ENCODE measurements around the gene ZBTB20. TPM values are rescaled to one million over a fixed set of nuclear protein-coding genes. Genes with fewer than 3 reads are reported as not detected.

Gene ZBTB20
- total RNA-seq, 1 donor from 2014 or later: 62.0 TPM

- intact Hi-C loops (cut with micrococcal nuclease): no loop called here
These were observed 682.5 kb downstream of the ZBTB20 start for GRCh38 chr3:114464548-114464947.

GRCh38 chr3:114462750-114463149, 684.3 kb downstream of the ZBTB20 start:
- Histone ChIP-seq H3K36me3 (no peaks in the 10 kb centered on the region), H3K9me3 (replicated peaks) (no peaks in the 10 kb centered on the region), H3K4me1 (peaks cover 31% of the 10 kb centered on the region), H3K27ac (replicated peaks) (no peak overlapping the region), H3K4me3 (no peak overlapping the region), H3K27me3 (ENCODE audit: low read depth) (no peaks in the 10 kb centered on the region)
- no peak for DNase-seq
- TF ChIP-seq, protein P1, sequence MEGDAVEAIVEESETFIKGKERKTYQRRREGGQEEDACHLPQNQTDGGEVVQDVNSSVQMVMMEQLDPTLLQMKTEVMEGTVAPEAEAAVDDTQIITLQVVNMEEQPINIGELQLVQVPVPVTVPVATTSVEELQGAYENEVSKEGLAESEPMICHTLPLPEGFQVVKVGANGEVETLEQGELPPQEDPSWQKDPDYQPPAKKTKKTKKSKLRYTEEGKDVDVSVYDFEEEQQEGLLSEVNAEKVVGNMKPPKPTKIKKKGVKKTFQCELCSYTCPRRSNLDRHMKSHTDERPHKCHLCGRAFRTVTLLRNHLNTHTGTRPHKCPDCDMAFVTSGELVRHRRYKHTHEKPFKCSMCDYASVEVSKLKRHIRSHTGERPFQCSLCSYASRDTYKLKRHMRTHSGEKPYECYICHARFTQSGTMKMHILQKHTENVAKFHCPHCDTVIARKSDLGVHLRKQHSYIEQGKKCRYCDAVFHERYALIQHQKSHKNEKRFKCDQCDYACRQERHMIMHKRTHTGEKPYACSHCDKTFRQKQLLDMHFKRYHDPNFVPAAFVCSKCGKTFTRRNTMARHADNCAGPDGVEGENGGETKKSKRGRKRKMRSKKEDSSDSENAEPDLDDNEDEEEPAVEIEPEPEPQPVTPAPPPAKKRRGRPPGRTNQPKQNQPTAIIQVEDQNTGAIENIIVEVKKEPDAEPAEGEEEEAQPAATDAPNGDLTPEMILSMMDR (IDR thresholded peaks at IDR 0.05; ENCODE audit: borderline replicate concordance): no peak
- intact Hi-C loops (cut with micrococcal nuclease): no loop called here

More at GRCh38 chr3:114464548-114464947, 682.5 kb downstream of the ZBTB20 start:
- TF ChIP-seq, protein P1 (IDR thresholded peaks at IDR 0.05; ENCODE audit: borderline replicate concordance): no peak
- Histone ChIP-seq H3K9me3 (replicated peaks) (no peaks in the 10 kb centered on the region), H3K27ac (replicated peaks) (no peak overlapping the region), H3K36me3 (no peaks in the 10 kb centered on the region), H3K27me3 (ENCODE audit: low read depth) (no peaks in the 10 kb centered on the region), H3K4me1 (peaks cover 26% of the 10 kb centered on the region), H3K4me3 (no peak overlapping the region)
- no peak for DNase-seq

GRCh38 chr3:114460459-114460858, 686.6 kb downstream of the ZBTB20 start:
- TF ChIP-seq, protein P1 (IDR thresholded peaks at IDR 0.05; ENCODE audit: borderline replicate concordance): no peak
- no peak for DNase-seq
- H3K4me1 ChIP-seq: peaks cover 30% of the 10 kb centered on the region
- no peaks in the 10 kb centered on the region for H3K9me3 ChIP-seq (replicated peaks)
- H3K4me3 ChIP-seq: no peak overlapping the region
- H3K36me3 ChIP-seq: no peaks in the 10 kb centered on the region
- intact Hi-C loops (cut with micrococcal nuclease): no loop called here
- no peak overlapping the region for H3K27ac ChIP-seq (replicated peaks)
- no peaks in the 10 kb centered on the region for H3K27me3 ChIP-seq (ENCODE audit: low read depth)

- no peaks in the 10 kb centered on the region for H3K9me3 ChIP-seq (replicated peaks)
- intact Hi-C loops (cut with micrococcal nuclease): loop anchor here (10.0 kb wide), 1 partner anchor 168 kb away; no protein-coding TSS in a partner anchor
- no peak overlapping the region for H3K4me3 ChIP-seq
- no peaks in the 10 kb centered on the region for H3K27me3 ChIP-seq (ENCODE audit: low read depth)
- H3K27ac ChIP-seq (replicated peaks): no peak overlapping the region
- TF ChIP-seq, protein P1 (IDR thresholded peaks at IDR 0.05; ENCODE audit: borderline replicate concordance): no peak
- H3K36me3 ChIP-seq: no peaks in the 10 kb centered on the region
- DNase-seq: no peak
- H3K4me1 ChIP-seq: peaks cover 65% of the 10 kb centered on the region
These were observed 690.3 kb downstream of the ZBTB20 start for GRCh38 chr3:114456742-114457141.

DNA sequence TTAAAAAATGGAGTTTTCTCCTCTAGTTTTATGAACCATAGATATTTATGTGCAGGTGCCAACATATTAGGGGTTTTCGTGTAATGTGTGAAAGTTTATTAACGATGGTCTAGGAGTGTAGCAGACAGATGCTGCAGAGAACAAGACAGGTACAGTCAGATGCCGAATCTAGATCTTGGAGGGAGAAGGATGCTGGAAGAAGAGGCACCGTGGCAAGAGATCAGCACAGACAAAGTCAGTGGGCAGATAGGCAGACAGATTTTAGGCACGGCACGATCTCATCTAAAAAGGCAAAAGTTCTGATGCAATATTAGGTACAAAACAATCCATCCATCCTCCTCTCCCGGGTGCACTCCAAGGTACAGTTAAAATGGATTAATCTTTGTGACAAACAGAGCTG, 691.7 kb downstream of the ZBTB20 start:
- intact Hi-C loops (cut with micrococcal nuclease): loop anchor here (10.0 kb wide), 1 partner anchor 169 kb away; no protein-coding TSS in a partner anchor
- no peak for DNase-seq
- Histone ChIP-seq H3K4me1 (peaks cover 78% of the 10 kb centered on the region), H3K4me3 (peak overlapping the region; percentile 64), H3K9me3 (replicated peaks) (no peaks in the 10 kb centered on the region), H3K36me3 (no peaks in the 10 kb centered on the region), H3K27me3 (ENCODE audit: low read depth) (no peaks in the 10 kb centered on the region), H3K27ac (replicated peaks) (peak overlapping the region; percentile 88)
- TF ChIP-seq, protein P1 (IDR thresholded peaks at IDR 0.05; ENCODE audit: borderline replicate concordance): no peak
